SJCRH30 (cell line): ENCODE results near the gene RBM17. TPM values are rescaled to one million over a fixed set of nuclear protein-coding genes. Genes with fewer than 3 reads are reported as not detected.
"Not testable (repeated sequence)": the region's sequence is repeated elsewhere in the genome, so short reads cannot be mapped to it uniquely, and the experiment has no call there.

Source experiments
- DNase-seq, 2 experiments: peaks; one replicate each; pipeline ENCODE4 v3.0.0-alpha.2; 2015 to 2020
- H3K27ac ChIP-seq: fragments of 250-450 bp; sonication (Bioruptor Pico); 2 replicates; pipeline ENCODE4 v1.5.1; 2020; ENCODE audit warnings: mild to moderate bottlenecking, moderate library complexity
- H3K27me3 ChIP-seq: fragments of 250-450 bp; sonication (Bioruptor Pico); 2 replicates; pipeline ENCODE4 v1.5.1; 2020; ENCODE audit warnings: mild to moderate bottlenecking, moderate library complexity
- H3K36me3 ChIP-seq: fragments of 250-450 bp; sonication (Bioruptor Pico); 2 replicates; pipeline ENCODE4 v1.5.1; 2020; ENCODE audit warnings: mild to moderate bottlenecking, moderate library complexity
- H3K4me1 ChIP-seq: fragments of 250-450 bp; sonication (Bioruptor Pico); 2 replicates; pipeline ENCODE4 v1.5.1; 2020; ENCODE audit warnings: mild to moderate bottlenecking, moderate library complexity
- H3K4me3 ChIP-seq: fragments of 250-450 bp; sonication (Bioruptor Pico); 2 replicates; pipeline ENCODE4 v1.5.1; 2020; ENCODE audit warnings: mild to moderate bottlenecking, moderate library complexity
- H3K9me3 ChIP-seq: fragments of 250-450 bp; sonication (Bioruptor Pico); replicated peaks from 2 replicates; pipeline ENCODE4 v1.5.1; 2020; ENCODE audit warnings: mild to moderate bottlenecking, moderate library complexity
- total RNA-seq: library from RNA; depleted of rRNA; stranded (reverse); fragments of >200 nt; shearing (Covaris generic); gene quantifications from 2 replicates; pipeline ENCODE4 v1.2.3, GENCODE V29; 2014

Gene RBM17
- total RNA-seq, 1 experiment from 2014 or later: 59.8 TPM

DNA sequence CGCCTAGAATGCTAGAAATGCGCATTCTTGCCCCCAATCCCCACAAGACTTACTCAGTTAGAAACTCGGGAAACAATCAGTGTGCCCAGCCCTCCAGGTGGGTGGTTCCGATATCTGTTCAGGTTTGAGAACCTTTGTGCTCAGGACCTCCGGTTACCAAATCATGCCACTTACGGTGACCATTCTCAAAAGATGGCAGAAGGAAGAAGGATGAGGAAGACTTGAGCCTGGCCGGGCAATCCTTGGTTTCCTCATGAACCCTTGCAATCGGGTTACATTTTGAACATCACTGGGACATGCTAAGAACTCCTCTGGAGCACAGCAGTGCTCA is 52.1 kb downstream of the RBM17 start:
- Histone ChIP-seq H3K9me3 (no peaks in the 10 kb centered on the region), H3K27me3 (no peaks in the 10 kb centered on the region), H3K4me1 (peaks cover 6% of the 10 kb centered on the region; the same call in 1 of the 2 replicates), H3K27ac (no peak overlapping the region), H3K36me3 (no peaks in the 10 kb centered on the region), H3K4me3 (peak overlapping the region; percentile 43)
- no peak for DNase-seq

DNA sequence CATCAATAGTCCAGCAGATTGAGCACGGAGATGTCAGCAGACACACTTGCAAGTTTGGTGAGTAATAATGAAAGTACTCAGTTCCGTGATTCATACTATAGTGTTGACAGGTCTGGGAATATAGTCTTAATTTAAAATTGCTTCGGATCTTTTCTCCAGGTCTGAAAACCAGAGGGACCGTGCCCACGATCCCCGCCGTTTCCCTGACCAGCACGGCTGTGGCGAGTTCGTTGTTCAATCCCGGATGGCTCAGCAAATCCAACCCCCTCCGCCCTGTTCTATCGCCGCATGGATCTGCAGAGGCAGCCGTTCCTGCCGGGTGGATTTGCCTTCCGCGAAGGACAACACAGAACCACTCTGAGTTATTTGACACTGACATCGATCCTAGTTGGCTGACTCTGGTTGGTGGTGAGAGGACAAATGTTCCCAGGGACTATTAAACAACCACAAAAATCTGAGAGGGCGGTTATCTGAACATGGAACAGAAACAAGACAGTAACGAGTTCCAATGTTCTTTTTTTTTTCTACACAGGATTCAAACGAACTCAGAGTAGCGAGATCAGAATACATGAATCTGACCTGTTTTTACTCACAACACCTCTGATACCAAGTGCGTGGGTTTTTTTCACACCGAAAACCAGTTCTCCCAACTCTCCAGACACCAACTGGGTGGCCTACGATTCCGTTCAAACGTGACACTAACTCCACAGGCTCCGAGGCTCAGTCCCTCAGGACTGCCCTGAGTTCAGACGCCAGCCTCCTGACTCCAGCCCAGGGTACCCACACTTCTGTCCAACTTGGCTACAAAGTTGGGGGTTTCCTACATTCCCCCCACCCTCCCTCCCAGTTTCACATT is 52.7 kb downstream of the RBM17 start:
- no peaks in the 10 kb centered on the region for H3K27me3 ChIP-seq
- no peak overlapping the region for H3K27ac ChIP-seq
- peak overlapping the region; percentile 43 for H3K4me3 ChIP-seq
- peaks cover 6% of the 10 kb centered on the region; the same call in 1 of the 2 replicates for H3K4me1 ChIP-seq
- DNase-seq: peak; percentile 50 to 69
- H3K9me3 ChIP-seq: no peaks in the 10 kb centered on the region
- no peaks in the 10 kb centered on the region for H3K36me3 ChIP-seq

GRCh38 chr10:6142186-6142585 is 53.4 kb downstream of the RBM17 start:
- not testable (repeated sequence) for H3K27me3 ChIP-seq, H3K36me3 ChIP-seq, H3K27ac ChIP-seq, H3K4me3 ChIP-seq, H3K9me3 ChIP-seq, H3K4me1 ChIP-seq, DNase-seq

- DNase-seq: no peak
- Histone ChIP-seq H3K9me3 (no peaks in the 10 kb centered on the region), H3K4me1 (peaks cover 6% of the 10 kb centered on the region; the same call in 1 of the 2 replicates), H3K36me3 (no peaks in the 10 kb centered on the region), H3K27me3 (no peaks in the 10 kb centered on the region), H3K27ac (no peak overlapping the region), H3K4me3 (no peak overlapping the region)
Observed at GRCh38 chr10:6142644-6143043, 53.8 kb downstream of the RBM17 start.

GRCh38 chr10:6143181-6143580 is 54.3 kb downstream of the RBM17 start:
- no peak overlapping the region for H3K4me3 ChIP-seq
- H3K27me3 ChIP-seq: no peaks in the 10 kb centered on the region
- DNase-seq: no peak
- no peaks in the 10 kb centered on the region for H3K36me3 ChIP-seq
- peaks cover 6% of the 10 kb centered on the region; the same call in 1 of the 2 replicates for H3K4me1 ChIP-seq
- H3K9me3 ChIP-seq: no peaks in the 10 kb centered on the region
- no peak overlapping the region for H3K27ac ChIP-seq

DNA sequence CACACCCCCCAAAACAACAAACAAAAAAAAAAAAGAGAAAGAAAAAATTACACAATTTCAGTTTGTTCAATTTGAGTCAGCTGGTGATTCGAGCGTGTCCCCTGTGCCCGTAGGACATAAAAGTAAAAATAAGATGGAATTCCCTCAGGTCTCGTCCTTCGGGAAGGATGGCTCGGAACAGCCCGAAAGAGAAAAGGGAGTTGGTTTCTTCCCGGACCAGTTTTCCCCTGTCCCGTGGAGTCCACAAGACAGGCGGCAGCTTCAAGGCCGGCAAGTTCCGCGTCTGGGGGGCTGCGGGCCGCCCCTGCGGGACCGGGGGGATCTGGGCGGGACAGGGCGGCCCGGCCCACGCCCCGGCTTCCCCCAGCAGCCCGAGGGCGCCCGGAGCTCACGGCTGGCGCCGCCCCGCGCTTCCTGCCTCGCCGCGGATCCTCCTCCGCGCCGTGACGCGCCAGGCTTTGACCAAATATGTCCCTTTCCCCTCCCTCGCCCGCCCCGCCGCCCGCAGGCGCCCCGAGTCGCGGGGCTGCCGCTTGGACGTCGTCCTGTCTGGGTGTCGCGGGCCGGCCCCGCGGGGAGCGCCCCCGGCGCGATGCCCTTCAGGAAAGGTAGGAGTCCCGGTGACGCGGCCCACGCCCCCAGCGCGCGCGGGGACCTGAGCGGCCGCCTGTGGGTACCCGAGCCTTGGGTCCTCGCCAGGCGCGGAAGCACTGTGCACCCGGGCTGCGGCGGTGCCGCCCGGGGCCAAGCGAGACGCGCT is 55.8 kb downstream of the RBM17 start:
- H3K27ac ChIP-seq: peak overlapping the region; percentile 35; the same call in 1 of the 2 replicates

DNA sequence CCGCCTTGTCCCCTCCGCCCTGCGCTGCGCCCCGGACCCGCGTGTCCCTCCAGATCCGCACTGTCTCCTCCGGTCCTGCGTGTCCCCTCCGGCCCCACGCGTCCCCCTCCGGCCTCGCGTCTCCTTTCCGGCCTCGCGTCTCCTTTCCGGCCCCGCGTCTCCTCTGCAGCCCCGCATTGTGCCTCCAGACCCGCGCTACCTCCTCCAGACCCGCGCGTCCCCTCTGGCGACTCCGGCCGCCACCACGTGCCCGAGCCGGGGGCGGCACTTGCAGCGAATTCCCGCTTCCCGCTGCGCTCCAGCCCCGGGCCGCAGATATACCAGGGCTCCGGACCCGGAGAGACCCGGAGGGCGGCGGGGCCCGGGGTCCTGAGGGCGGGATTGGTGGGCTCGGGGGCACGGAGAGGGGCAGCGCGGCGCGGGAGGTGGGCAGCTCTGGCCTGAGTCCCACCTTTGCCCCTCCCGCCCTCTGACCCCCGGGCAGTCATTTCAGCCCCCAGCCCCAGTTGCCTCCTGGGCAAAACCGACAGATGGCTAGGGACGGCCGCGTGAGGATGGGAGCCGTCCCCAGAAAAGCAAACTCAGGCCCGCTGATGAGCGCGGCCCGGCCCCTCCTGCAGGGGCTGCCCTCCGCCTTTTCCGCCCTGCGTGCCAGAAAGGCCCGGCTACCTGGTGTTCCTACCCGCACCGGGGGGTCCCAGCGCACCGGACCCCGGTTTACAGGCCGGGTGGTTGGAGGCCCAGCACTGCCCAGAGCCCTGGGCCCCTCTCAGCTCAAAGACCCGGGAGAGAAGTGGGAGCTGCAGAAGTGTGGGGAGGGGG is 56.5 kb downstream of the RBM17 start:
- no peaks in the 10 kb centered on the region for H3K27me3 ChIP-seq
- H3K27ac ChIP-seq: peak overlapping the region; percentile 35; the same call in 1 of the 2 replicates
- no peak for DNase-seq
- peaks cover 4% of the 10 kb centered on the region; the same call in 1 of the 2 replicates for H3K4me1 ChIP-seq
- peak overlapping the region; percentile 85 for H3K4me3 ChIP-seq
- H3K9me3 ChIP-seq: no peaks in the 10 kb centered on the region
- no peaks in the 10 kb centered on the region for H3K36me3 ChIP-seq

More for the DNA sequence above, 55.8 kb downstream of the RBM17 start:
- Histone ChIP-seq H3K9me3 (no peaks in the 10 kb centered on the region), H3K4me1 (peaks cover 6% of the 10 kb centered on the region; the same call in 1 of the 2 replicates), H3K4me3 (peak overlapping the region; percentile 85), H3K27me3 (no peaks in the 10 kb centered on the region), H3K36me3 (no peaks in the 10 kb centered on the region)
- DNase-seq: peak; percentile 71 to 76

DNA sequence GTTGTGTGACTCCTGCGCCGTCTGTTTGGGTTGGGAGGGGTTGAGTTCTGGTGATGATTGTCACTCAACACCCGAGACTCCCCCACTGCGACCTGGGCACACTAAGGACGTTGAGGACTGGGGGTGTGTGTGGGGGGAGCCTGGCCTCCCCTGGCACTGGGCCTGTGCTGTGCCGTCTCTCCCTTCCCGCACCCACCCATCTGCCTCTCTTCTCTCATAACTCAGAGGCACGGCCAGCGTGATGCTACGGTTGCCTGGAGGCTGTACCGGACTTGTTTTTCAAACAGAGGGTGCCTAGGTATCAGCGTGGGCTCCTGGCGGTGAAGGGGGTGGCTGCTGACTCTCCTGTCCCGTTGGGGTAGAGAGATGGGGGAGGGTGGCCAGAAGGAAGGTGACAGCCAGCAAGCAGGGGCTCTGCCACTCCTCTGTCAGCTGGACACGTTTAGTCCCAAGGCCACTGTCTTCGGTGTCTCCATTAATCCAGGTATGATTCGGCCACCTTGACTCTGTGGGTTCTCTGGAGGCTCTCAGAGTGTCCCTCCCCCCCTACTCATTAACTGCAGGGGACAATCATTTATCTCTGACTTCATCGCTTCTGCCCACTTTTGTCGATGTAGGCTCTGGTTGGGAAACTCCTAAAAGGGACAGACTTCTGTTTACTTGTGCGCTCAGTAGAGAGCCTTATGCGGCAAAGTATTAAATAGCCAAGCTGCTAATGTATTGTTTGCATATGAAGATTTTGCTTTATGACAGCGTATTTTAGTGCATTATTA is 57.4 kb downstream of the RBM17 start:
- H3K27ac ChIP-seq: no peak overlapping the region
- no peaks in the 10 kb centered on the region for H3K36me3 ChIP-seq
- H3K27me3 ChIP-seq: no peaks in the 10 kb centered on the region
- H3K4me1 ChIP-seq: no peaks in the 10 kb centered on the region
- H3K9me3 ChIP-seq: no peaks in the 10 kb centered on the region
- DNase-seq: no peak
- H3K4me3 ChIP-seq: peak overlapping the region; percentile 85

DNA sequence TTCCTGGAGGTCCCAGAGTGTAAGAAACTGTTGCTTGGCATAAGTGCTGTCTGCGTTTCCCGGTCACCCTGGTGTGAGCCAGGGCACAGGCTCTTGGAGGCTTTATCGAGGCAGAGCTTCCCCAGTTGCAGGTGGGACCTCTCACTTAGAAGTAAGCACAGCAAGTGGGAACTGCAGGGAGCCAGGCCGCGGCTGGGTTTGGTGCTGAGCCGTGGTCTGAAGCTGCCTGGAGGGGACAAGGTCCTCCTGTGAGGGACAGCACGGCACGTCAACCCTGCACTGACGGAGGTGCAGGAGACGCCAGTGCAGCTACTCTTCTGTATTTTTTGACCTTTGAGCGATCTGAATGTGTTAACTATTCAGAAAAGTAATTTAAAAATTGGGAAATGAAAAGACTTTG is 58.1 kb downstream of the RBM17 start:
- DNase-seq: no peak
- H3K4me1 ChIP-seq: no peaks in the 10 kb centered on the region
- no peak overlapping the region for H3K27ac ChIP-seq
- no peaks in the 10 kb centered on the region for H3K36me3 ChIP-seq
- H3K27me3 ChIP-seq: no peaks in the 10 kb centered on the region
- no peaks in the 10 kb centered on the region for H3K9me3 ChIP-seq
- no peak overlapping the region for H3K4me3 ChIP-seq

- Histone ChIP-seq H3K27ac (no peak overlapping the region), H3K9me3 (no peaks in the 10 kb centered on the region), H3K27me3 (no peaks in the 10 kb centered on the region), H3K36me3 (no peaks in the 10 kb centered on the region), H3K4me3 (no peak overlapping the region), H3K4me1 (no peaks in the 10 kb centered on the region)
- no peak for DNase-seq
Observed at GRCh38 chr10:6148251-6148701, 59.4 kb downstream of the RBM17 start.

DNA sequence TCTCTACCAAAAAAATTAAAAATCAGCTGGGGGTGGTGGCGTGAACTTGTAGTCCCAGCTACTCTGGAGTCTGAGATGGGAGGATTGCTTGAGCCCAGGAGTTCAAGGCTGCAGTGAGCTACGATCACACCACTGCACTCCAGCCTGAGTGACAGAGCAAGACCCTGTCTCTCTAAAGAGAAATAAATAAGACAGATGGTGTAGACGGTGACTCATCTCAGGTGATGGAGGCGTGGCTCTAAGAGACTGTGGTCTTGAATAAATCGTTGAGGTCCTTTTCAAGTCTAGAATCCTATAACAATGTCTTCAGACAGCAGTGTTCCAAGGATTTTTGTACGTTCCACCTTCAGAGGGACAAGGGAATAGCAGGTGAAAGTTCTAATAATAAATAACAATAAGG is 60.1 kb downstream of the RBM17 start:
- Histone ChIP-seq H3K36me3 (no peaks in the 10 kb centered on the region), H3K27me3 (no peaks in the 10 kb centered on the region), H3K4me3 (no peak overlapping the region), H3K9me3 (no peaks in the 10 kb centered on the region), H3K4me1 (no peaks in the 10 kb centered on the region), H3K27ac (no peak overlapping the region)
- DNase-seq: no peak

- Histone ChIP-seq H3K4me1 (peaks cover 3% of the 10 kb centered on the region; the same call in 1 of the 2 replicates), H3K27ac (no peak overlapping the region), H3K27me3 (no peaks in the 10 kb centered on the region), H3K36me3 (no peaks in the 10 kb centered on the region), H3K9me3 (no peaks in the 10 kb centered on the region), H3K4me3 (no peak overlapping the region)
- no peak for DNase-seq
Observed at GRCh38 chr10:6151087-6151977, 62.5 kb downstream of the RBM17 start.

- Histone ChIP-seq H3K27ac (no peak overlapping the region), H3K9me3 (no peaks in the 10 kb centered on the region), H3K4me1 (peaks cover 3% of the 10 kb centered on the region; the same call in 1 of the 2 replicates), H3K27me3 (no peaks in the 10 kb centered on the region), H3K4me3 (no peak overlapping the region), H3K36me3 (no peaks in the 10 kb centered on the region)
- DNase-seq: no peak
Observed at GRCh38 chr10:6153845-6154244, 65.0 kb downstream of the RBM17 start.
